Upper lobe of right lung (tissue), 1 donor: Measurements from ENCODE around the gene GNA14. TPM values are rescaled to one million over a fixed set of nuclear protein-coding genes. Genes with fewer than 3 reads are reported as not detected.

Source experiments
- ATAC-seq: fragments of 200-7000 bp; cut with Tn5 transposase; one replicate; pipeline ENCODE4 v1.9.1; 2020; ENCODE audit warnings: mild to moderate bottlenecking, moderate library complexity
- DNase-seq: peaks from one replicate; pipeline ENCODE4 v3.0.0-alpha.2; 2020
- H3K27ac ChIP-seq: fragments of 200-600 bp; one replicate; pipeline ENCODE4 v1.8.0; 2022
- H3K27me3 ChIP-seq: fragments of 200-600 bp; one replicate; pipeline ENCODE4 v1.8.0; 2022; ENCODE audit warnings: mild to moderate bottlenecking
- H3K36me3 ChIP-seq: fragments of 200-600 bp; one replicate; pipeline ENCODE4 v1.8.0; 2022
- H3K4me1 ChIP-seq: fragments of 200-600 bp; one replicate; pipeline ENCODE4 v1.8.0; 2022
- H3K4me3 ChIP-seq: fragments of 200-600 bp; one replicate; pipeline ENCODE4 v1.8.0; 2022; ENCODE audit warnings: mild to moderate bottlenecking
- H3K9me3 ChIP-seq: fragments of 200-600 bp; one replicate; pipeline ENCODE4 v1.8.0; 2022
- CTCF ChIP-seq: fragments of 200-600 bp; IDR thresholded peaks from one replicate; pipeline ENCODE4 v1.8.0; 2022; ENCODE audit warnings: antibody characterized with exemption
- intact Hi-C: fragments of 100-400 bp; cut with DNase I; formaldehyde crosslinking; loops from one replicate; pipeline ENCODE4 v1.11.0; 2022
- total RNA-seq: library from RNA; stranded (reverse); fragmentation: NEBNext Ultra II Directional; extraction: Animal tissue kit (Norgen Biotek cat#: 25700); gene quantifications from one replicate; pipeline ENCODE4 v1.2.1, GENCODE V29; 2021
- donor health status: DM: no; HTN: yes; CAD: no; lungs with severe emphysema.

The GNA14 gene
- total RNA-seq, 1 donor from 2014 or later = 15.7 TPM

GRCh38 chr9:77541055-77541454, 107.1 kb downstream of the GNA14 start:
- no peak for DNase-seq
- intact Hi-C loops = no loop called here
- H3K36me3 ChIP-seq = no peaks in the 10 kb centered on the region

GRCh38 chr9:77534376-77535057, 113.6 kb downstream of the GNA14 start:
- DNase-seq (no peak), ATAC-seq (peak; percentile 66)
- H3K9me3 ChIP-seq = no peaks in the 10 kb centered on the region
- no peak for TF ChIP-seq CTCF
- H3K27me3 ChIP-seq = no peaks in the 10 kb centered on the region
- H3K27ac ChIP-seq = peak overlapping the region; percentile 19
- no peaks in the 10 kb centered on the region for H3K4me1 ChIP-seq
- H3K4me3 ChIP-seq = no peak overlapping the region
- H3K36me3 ChIP-seq = no peaks in the 10 kb centered on the region
- intact Hi-C loops = no loop called here

More at GRCh38 chr9:77541055-77541454, 107.1 kb downstream of the GNA14 start:
- Histone ChIP-seq H3K4me3 (no peak overlapping the region), H3K4me1 (no peaks in the 10 kb centered on the region), H3K27me3 (no peaks in the 10 kb centered on the region), H3K9me3 (no peaks in the 10 kb centered on the region), H3K27ac (no peak overlapping the region)
- ATAC-seq = no peak
- TF ChIP-seq CTCF = no peak

- H3K36me3 ChIP-seq = no peaks in the 10 kb centered on the region
- H3K4me1 ChIP-seq = no peaks in the 10 kb centered on the region
- TF ChIP-seq CTCF = no peak
- intact Hi-C loops = no loop called here
- H3K27ac ChIP-seq = peak overlapping the region; percentile 6
- no peaks in the 10 kb centered on the region for H3K27me3 ChIP-seq
- no peak for ATAC-seq
- no peak for DNase-seq
- no peaks in the 10 kb centered on the region for H3K9me3 ChIP-seq
- H3K4me3 ChIP-seq = no peak overlapping the region
These were observed 114.5 kb downstream of the GNA14 start for GRCh38 chr9:77533671-77534070.

- intact Hi-C loops = no loop called here
- H3K9me3 ChIP-seq = no peaks in the 10 kb centered on the region
- no peak overlapping the region for H3K27ac ChIP-seq
- ATAC-seq (no peak), DNase-seq (no peak)
- no peaks in the 10 kb centered on the region for H3K27me3 ChIP-seq
- no peak overlapping the region for H3K4me3 ChIP-seq
- H3K4me1 ChIP-seq = no peaks in the 10 kb centered on the region
- H3K36me3 ChIP-seq = no peaks in the 10 kb centered on the region
- TF ChIP-seq CTCF = no peak
These were observed 115.5 kb downstream of the GNA14 start for GRCh38 chr9:77532607-77533006.

- Histone ChIP-seq H3K4me3 (no peak overlapping the region), H3K27me3 (no peaks in the 10 kb centered on the region), H3K9me3 (no peaks in the 10 kb centered on the region), H3K27ac (no peak overlapping the region), H3K4me1 (no peaks in the 10 kb centered on the region), H3K36me3 (no peaks in the 10 kb centered on the region)
- intact Hi-C loops = no loop called here
- no peak for TF ChIP-seq CTCF
- DNase-seq = no peak
- no peak for ATAC-seq
These were observed 116.7 kb downstream of the GNA14 start for GRCh38 chr9:77531400-77531799.

GRCh38 chr9:77523891-77524290, 124.2 kb downstream of the GNA14 start:
- Histone ChIP-seq H3K27me3 (no peaks in the 10 kb centered on the region), H3K36me3 (no peaks in the 10 kb centered on the region), H3K9me3 (no peaks in the 10 kb centered on the region), H3K4me3 (no peak overlapping the region), H3K27ac (no peak overlapping the region), H3K4me1 (no peaks in the 10 kb centered on the region)
- DNase-seq = no peak
- no peak for TF ChIP-seq CTCF
- intact Hi-C loops = no loop called here
- no peak for ATAC-seq
